ENCODE data around the gene CAMKMT.

Gene CAMKMT

GRCh38 chr2:44705356-44705755 is 343.6 kb downstream of the CAMKMT start:
- DNase-seq: no peak

GRCh38 chr2:44705876-44706480 is 344.2 kb downstream of the CAMKMT start:
- no peaks in the 10 kb centered on the region for H3K79me2 ChIP-seq (ENCODE audit: low read length)
- no peaks in the 10 kb centered on the region for H3K27me3 ChIP-seq (replicated peaks; ENCODE audit: insufficient read depth, low read length)
- TF ChIP-seq EZH2 (optimal IDR thresholded peaks at IDR 0.05; ENCODE audit: low read depth, low read length) (no peak), CTCF (IDR thresholded peaks at IDR 0.05; ENCODE audit: low read length) (no peak), EZH2phosphoT487 (IDR thresholded peaks at IDR 0.05; ENCODE audit: low read length) (no peak)
- no peak for DNase-seq
- no peaks in the 10 kb centered on the region for H3K9me2 ChIP-seq (replicated peaks; ENCODE audit: insufficient read depth, low read length)
- H3K4me1 ChIP-seq (ENCODE audit: low read length): peaks cover 18% of the 10 kb centered on the region
- H3F3A ChIP-seq (ENCODE audit: insufficient read depth, low read length): peaks cover 19% of the 10 kb centered on the region
- no peaks in the 10 kb centered on the region for H3K36me3 ChIP-seq (replicated peaks; ENCODE audit: insufficient read depth, low read length)
- H3K9ac ChIP-seq (ENCODE audit: low read length): no peak overlapping the region
- no peaks in the 10 kb centered on the region for H3K9me3 ChIP-seq (replicated peaks; ENCODE audit: insufficient read depth, low read length)
- no peak overlapping the region for H3K27ac ChIP-seq (ENCODE audit: low read length)
- no peak overlapping the region for H2AFZ ChIP-seq (ENCODE audit: low read length)
- no peaks in the 10 kb centered on the region for H4K20me1 ChIP-seq (ENCODE audit: insufficient read depth, low read length)
- no peak overlapping the region for H3K4me2 ChIP-seq (ENCODE audit: low read depth, low read length)
- no peak overlapping the region for H3K4me3 ChIP-seq (ENCODE audit: low read length)

More at GRCh38 chr2:44705356-44705755, 343.6 kb downstream of the CAMKMT start:
- Histone ChIP-seq H3K9me3 (replicated peaks; ENCODE audit: insufficient read depth, low read length) (no peaks in the 10 kb centered on the region), H3K79me2 (ENCODE audit: low read length) (no peaks in the 10 kb centered on the region), H4K20me1 (ENCODE audit: insufficient read depth, low read length) (no peaks in the 10 kb centered on the region), H3K27ac (ENCODE audit: low read length) (no peak overlapping the region), H3F3A (ENCODE audit: insufficient read depth, low read length) (peaks cover 19% of the 10 kb centered on the region), H3K36me3 (replicated peaks; ENCODE audit: insufficient read depth, low read length) (no peaks in the 10 kb centered on the region), H3K4me2 (ENCODE audit: low read depth, low read length) (no peak overlapping the region), H3K4me1 (ENCODE audit: low read length) (peaks cover 18% of the 10 kb centered on the region), H2AFZ (ENCODE audit: low read length) (no peak overlapping the region), H3K27me3 (replicated peaks; ENCODE audit: insufficient read depth, low read length) (no peaks in the 10 kb centered on the region), H3K9me2 (replicated peaks; ENCODE audit: insufficient read depth, low read length) (no peaks in the 10 kb centered on the region), H3K4me3 (ENCODE audit: low read length) (no peak overlapping the region), H3K9ac (ENCODE audit: low read length) (no peak overlapping the region)
- TF ChIP-seq EZH2phosphoT487 (IDR thresholded peaks at IDR 0.05; ENCODE audit: low read length): no peak
- TF ChIP-seq CTCF (IDR thresholded peaks at IDR 0.05; ENCODE audit: low read length): no peak
- no peak for TF ChIP-seq EZH2 (optimal IDR thresholded peaks at IDR 0.05; ENCODE audit: low read depth, low read length)

- H3K36me3 ChIP-seq (replicated peaks; ENCODE audit: insufficient read depth, low read length): no peaks in the 10 kb centered on the region
- no peaks in the 10 kb centered on the region for H3K9me3 ChIP-seq (replicated peaks; ENCODE audit: insufficient read depth, low read length)
- no peaks in the 10 kb centered on the region for H3K27me3 ChIP-seq (replicated peaks; ENCODE audit: insufficient read depth, low read length)
- no peak overlapping the region for H3K9ac ChIP-seq (ENCODE audit: low read length)
- H3K4me1 ChIP-seq (ENCODE audit: low read length): peaks cover 18% of the 10 kb centered on the region
- no peak overlapping the region for H2AFZ ChIP-seq (ENCODE audit: low read length)
- H3K9me2 ChIP-seq (replicated peaks; ENCODE audit: insufficient read depth, low read length): no peaks in the 10 kb centered on the region
- H3K4me3 ChIP-seq (ENCODE audit: low read length): no peak overlapping the region
- peaks cover 19% of the 10 kb centered on the region for H3F3A ChIP-seq (ENCODE audit: insufficient read depth, low read length)
- DNase-seq: no peak
- TF ChIP-seq CTCF (IDR thresholded peaks at IDR 0.05; ENCODE audit: low read length) (no peak), EZH2phosphoT487 (IDR thresholded peaks at IDR 0.05; ENCODE audit: low read length) (no peak), EZH2 (optimal IDR thresholded peaks at IDR 0.05; ENCODE audit: low read depth, low read length) (no peak)
- no peak overlapping the region for H3K4me2 ChIP-seq (ENCODE audit: low read depth, low read length)
- no peaks in the 10 kb centered on the region for H3K79me2 ChIP-seq (ENCODE audit: low read length)
- H3K27ac ChIP-seq (ENCODE audit: low read length): no peak overlapping the region
- H4K20me1 ChIP-seq (ENCODE audit: insufficient read depth, low read length): no peaks in the 10 kb centered on the region
These were observed 345.2 kb downstream of the CAMKMT start for GRCh38 chr2:44706681-44707553.
